Measurements from ENCODE around the gene CD2AP.

- TF ChIP-seq POLR2A (IDR thresholded peaks at IDR 0.05; ENCODE audit: low read length) (peak; percentile 66), GATA1 (IDR thresholded peaks at IDR 0.05; ENCODE audit: low read depth, low read length) (no peak)
Measured at GRCh38 chr6:47477497-47478232, at the start of gene CD2AP.
